ENCODE data around the gene SLC43A3.

The SLC43A3 gene

GRCh38 chr11:57426929-57427726, at the start of gene SLC43A3:
TSS of gene SLC43A3 (minus strand) at chr11:57427121. CDS start at chr11:57426172, 949 bp downstream.
- DNase-seq: no peak

GRCh38 chr11:57476047-57476756, 49.3 kb upstream of the SLC43A3 start:
- no peak for DNase-seq

GRCh38 chr11:57475671-57476046, 48.7 kb upstream of the SLC43A3 start:
- DNase-seq: no peak

GRCh38 chr11:57475191-57475590, 48.3 kb upstream of the SLC43A3 start:
- no peak for DNase-seq

GRCh38 chr11:57474803-57475115, 47.8 kb upstream of the SLC43A3 start:
- no peak for DNase-seq

GRCh38 chr11:57474017-57474802, 47.3 kb upstream of the SLC43A3 start:
- DNase-seq: no peak

- DNase-seq: no peak
These were observed 46.4 kb upstream of the SLC43A3 start for GRCh38 chr11:57473285-57473841.

GRCh38 chr11:57471496-57471895, 44.6 kb upstream of the SLC43A3 start:
- peak; percentile 61 for DNase-seq

GRCh38 chr11:57469268-57469667, 42.3 kb upstream of the SLC43A3 start:
- no peak for DNase-seq

GRCh38 chr11:57468276-57468675, 41.4 kb upstream of the SLC43A3 start:
- DNase-seq: no peak

GRCh38 chr11:57467508-57468157, 40.7 kb upstream of the SLC43A3 start:
- no peak for DNase-seq

GRCh38 chr11:57466680-57467079, 39.8 kb upstream of the SLC43A3 start:
- DNase-seq: no peak

- no peak for DNase-seq
These were observed 37.7 kb upstream of the SLC43A3 start for GRCh38 chr11:57464539-57465181.

- DNase-seq: peak; percentile 29
These were observed 37.0 kb upstream of the SLC43A3 start for GRCh38 chr11:57463671-57464538.

GRCh38 chr11:57462597-57462996, 35.7 kb upstream of the SLC43A3 start:
- DNase-seq: no peak

- no peak for DNase-seq
These were observed 35.0 kb upstream of the SLC43A3 start for GRCh38 chr11:57461841-57462489.

- DNase-seq: peak; percentile 66
These were observed 34.1 kb upstream of the SLC43A3 start for GRCh38 chr11:57460758-57461749.

- peak; percentile 85 for DNase-seq
These were observed 33.3 kb upstream of the SLC43A3 start, which contains the start of gene RTN4RL2 for GRCh38 chr11:57460022-57460757. TSS of gene RTN4RL2 (plus strand) at chr11:57460528. CDS start at chr11:57460866, 338 bp downstream.

Measured in NCI-H2171 treated with DMSO at 0.1 percent for 48 hours (cell line).